MCF 10A (cell line): ENCODE data around the gene TTC27. TPM values are rescaled to one million over a fixed set of nuclear protein-coding genes. Genes with fewer than 3 reads are reported as not detected.

Experiments used
- BruUV-seq: library from RNA; stranded (reverse); fragments of 400-500 nt; replicated peaks from 2 replicates; lab custom pipeline; 2021; lab: Mats Ljungman, UMichigan
- CTCF ChIA-PET: fragments of 300-600 bp; sonication (Branson Sonifier 250); formaldehyde crosslinking; extraction: SDS; loops from one replicate; lab custom pipeline; 2021; ENCODE audit warnings: antibody characterized with exemption, inconsistent platforms; lab: Yijun Ruan, JAX
- POLR2A ChIA-PET: fragments of 300-600, 350-650 bp; sonication (Branson Sonifier 250); formaldehyde crosslinking; extraction: SDS; loops from one replicate; lab custom pipeline; 2020; ENCODE audit warnings: antibody characterized with exemption, inconsistent platforms; lab: Yijun Ruan, JAX
- DNase-seq: peaks from one replicate; pipeline ENCODE4 v3.0.0-alpha.2; 2018; ENCODE audit not compliant: unreplicated experiment
- H3K27ac Mint-ChIP-seq: one replicate; pipeline ENCODE4 v1.8.0; 2022; ENCODE audit warnings: mild to moderate bottlenecking, low read depth, mixed read lengths; ENCODE audit not compliant: unreplicated experiment
- H3K27me3 Mint-ChIP-seq: one replicate; pipeline ENCODE4 v1.8.0; 2022; ENCODE audit warnings: mixed read lengths; ENCODE audit not compliant: insufficient read depth, unreplicated experiment
- H3K36me3 Mint-ChIP-seq: one replicate; pipeline ENCODE4 v1.8.0; 2022; ENCODE audit warnings: mild to moderate bottlenecking, moderate library complexity, mixed read lengths; ENCODE audit not compliant: insufficient read depth, unreplicated experiment
- H3K4me1 Mint-ChIP-seq: one replicate; pipeline ENCODE4 v1.8.0; 2022; ENCODE audit warnings: mixed read lengths; ENCODE audit not compliant: insufficient read depth, unreplicated experiment
- H3K4me3 Mint-ChIP-seq: one replicate; pipeline ENCODE4 v1.8.0; 2022; ENCODE audit warnings: mild to moderate bottlenecking, moderate library complexity, mixed read lengths; ENCODE audit not compliant: unreplicated experiment
- H3K9me3 Mint-ChIP-seq: one replicate; pipeline ENCODE4 v1.8.0; 2022; ENCODE audit warnings: mixed read lengths; ENCODE audit not compliant: unreplicated experiment
- CTCF ChIP-seq: fragments of 200-600 bp; IDR thresholded peaks from one replicate; pipeline ENCODE4 v1.8.0; 2022; ENCODE audit warnings: antibody characterized with exemption, mild to moderate bottlenecking; ENCODE audit not compliant: unreplicated experiment
- intact Hi-C: fragments of 100-400 bp; cut with micrococcal nuclease; formaldehyde crosslinking; loops from 2 replicates; pipeline ENCODE4 v1.14.1; 2022
- total RNA-seq: library from RNA; stranded (reverse); gene quantifications from 2 replicates; pipeline ENCODE4 v1.2.3, GENCODE V29; 2022

Gene TTC27
- total RNA-seq, 1 experiment from 2014 or later: 29.1 TPM

DNA sequence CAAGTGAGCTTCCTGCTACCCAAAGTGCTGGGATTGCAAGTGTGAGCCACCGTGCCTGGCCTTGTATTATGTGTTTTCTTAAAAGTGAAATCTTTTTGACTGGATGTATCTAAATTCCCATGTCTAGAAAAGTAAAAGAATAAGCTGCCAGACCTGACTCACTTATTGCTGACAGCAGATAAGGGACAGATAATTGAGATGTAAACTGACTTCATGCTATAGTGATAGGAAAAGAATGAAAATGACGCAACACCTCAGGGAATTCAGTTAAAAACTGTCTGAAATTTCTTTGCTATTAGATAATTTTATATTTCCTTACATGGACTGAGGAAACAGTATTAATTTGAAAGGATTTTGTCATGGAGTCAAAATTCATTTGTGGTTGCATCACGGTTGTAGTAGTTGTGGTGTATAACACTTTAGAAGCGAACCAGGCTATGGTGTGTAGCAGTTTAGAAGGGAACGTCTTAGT, 19.4 kb downstream of the TTC27 start:
- no peak for TF ChIP-seq CTCF
- H3K4me3 Mint-ChIP-seq: no peak overlapping the region
- intact Hi-C loops: no loop called here
- no peak overlapping the region for H3K27ac Mint-ChIP-seq
- H3K9me3 Mint-ChIP-seq: no peaks in the 10 kb centered on the region
- H3K36me3 Mint-ChIP-seq: peaks cover 82% of the 10 kb centered on the region
- ChIA-PET POLR2A (interaction anchor here (0.6 to 1.1 kb wide), 2 partner anchors 9 to 18 kb away, joined by 3 to 5 read pairs; no protein-coding TSS in a partner anchor), CTCF (interaction anchor here (0.6 to 1.0 kb wide), 4 partner anchors 31 to 387 kb away, joined by 3 to 4 read pairs (median 3); no protein-coding TSS in a partner anchor)
- no peaks in the 10 kb centered on the region for H3K27me3 Mint-ChIP-seq
- no peak for DNase-seq
- H3K4me1 Mint-ChIP-seq: no peaks in the 10 kb centered on the region
- BruUV-seq: no TSS peak

- H3K4me3 Mint-ChIP-seq: no peak overlapping the region
- H3K9me3 Mint-ChIP-seq: no peaks in the 10 kb centered on the region
- no peaks in the 10 kb centered on the region for H3K4me1 Mint-ChIP-seq
- no TSS peak for BruUV-seq
- peaks cover 74% of the 10 kb centered on the region for H3K36me3 Mint-ChIP-seq
- CTCF ChIA-PET: no interaction called here
- peak overlapping the region; percentile 9 for H3K27ac Mint-ChIP-seq
- POLR2A ChIA-PET: interaction anchor here (1.4 to 1.8 kb wide), 2 partner anchors 11 to 26 kb away, joined by 3 to 5 read pairs; no protein-coding TSS in a partner anchor
- no peak for DNase-seq
- H3K27me3 Mint-ChIP-seq: no peaks in the 10 kb centered on the region
- TF ChIP-seq CTCF: no peak
- intact Hi-C loops: no loop called here
Observed at GRCh38 chr2:32652555-32653209, 24.8 kb downstream of the TTC27 start.

GRCh38 chr2:32656069-32656468, 28.2 kb downstream of the TTC27 start:
- CTCF ChIA-PET: interaction anchor here (3.2 kb wide), 1 partner anchor 378 kb away, joined by 12 read pairs; no protein-coding TSS in a partner anchor
- no peak for TF ChIP-seq CTCF
- no TSS peak for BruUV-seq
- H3K9me3 Mint-ChIP-seq: no peaks in the 10 kb centered on the region
- POLR2A ChIA-PET: interaction anchor here (0.6 to 1.6 kb wide), 4 partner anchors 9 to 16 kb away, joined by 3 to 5 read pairs (median 3); no protein-coding TSS in a partner anchor
- H3K36me3 Mint-ChIP-seq: peaks cover 59% of the 10 kb centered on the region
- H3K4me1 Mint-ChIP-seq: no peaks in the 10 kb centered on the region
- H3K27me3 Mint-ChIP-seq: no peaks in the 10 kb centered on the region
- DNase-seq: no peak
- intact Hi-C loops: no loop called here
- H3K4me3 Mint-ChIP-seq: no peak overlapping the region
- no peak overlapping the region for H3K27ac Mint-ChIP-seq

DNA sequence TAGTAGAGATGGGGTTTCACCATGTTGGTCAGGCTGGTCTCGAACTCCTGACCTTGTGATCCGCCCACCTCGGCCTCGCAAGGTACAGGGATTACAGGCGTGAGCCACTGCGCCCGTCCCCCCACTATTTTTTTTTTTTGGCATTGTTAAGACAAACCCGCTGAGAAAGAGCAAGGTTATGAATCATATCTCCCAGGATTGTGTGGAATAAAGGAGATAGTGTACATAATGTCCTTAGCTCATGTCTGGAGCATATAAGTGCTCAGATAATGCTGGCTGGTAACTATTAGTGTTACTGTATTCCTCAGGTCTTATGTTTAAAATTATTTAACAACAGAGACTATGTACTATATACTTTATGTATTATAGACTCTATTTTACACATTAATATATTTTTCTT, 36.0 kb downstream of the TTC27 start:
- Mint-ChIP-seq H3K4me3 (no peak overlapping the region), H3K9me3 (no peaks in the 10 kb centered on the region), H3K27me3 (no peaks in the 10 kb centered on the region), H3K36me3 (peaks cover 32% of the 10 kb centered on the region), H3K4me1 (no peaks in the 10 kb centered on the region), H3K27ac (no peak overlapping the region)
- CTCF ChIA-PET: interaction anchor here (0.6 to 1.0 kb wide), 2 partner anchors 24 to 403 kb away, joined by 3 to 4 read pairs; no protein-coding TSS in a partner anchor
- DNase-seq: no peak
- POLR2A ChIA-PET: interaction anchor here (0.9 kb wide), 1 partner anchor 11 kb away, joined by 3 read pairs; no protein-coding TSS in a partner anchor
- no TSS peak for BruUV-seq
- intact Hi-C loops: no loop called here
- TF ChIP-seq CTCF: no peak
